ENCODE data around the gene TLDC2.
"Not testable (repeated sequence)": the region's sequence is repeated elsewhere in the genome, so short reads cannot be mapped to it uniquely, and the experiment has no call there.

TLDC2 gene

GRCh38 chr20:36875702-36876472, at the start of gene TLDC2:
TSS of gene TLDC2 (plus strand) at chr20:36876138. CDS start at chr20:36876175, 37 bp downstream.
- DNase-seq (ENCODE audit: low spot score) = peak; percentile 97

GRCh38 chr20:36826554-36827244, 49.2 kb upstream of the TLDC2 start:
- no peak for DNase-seq (ENCODE audit: low spot score)

GRCh38 chr20:36827541-36828279, 48.2 kb upstream of the TLDC2 start:
- DNase-seq (ENCODE audit: low spot score) = no peak

GRCh38 chr20:36830791-36831691, 44.9 kb upstream of the TLDC2 start:
- no peak for DNase-seq (ENCODE audit: low spot score)

GRCh38 chr20:36832791-36833190, 43.1 kb upstream of the TLDC2 start:
- no peak for DNase-seq (ENCODE audit: low spot score)

GRCh38 chr20:36833275-36834020, 42.5 kb upstream of the TLDC2 start:
- no peak for DNase-seq (ENCODE audit: low spot score)

- DNase-seq (ENCODE audit: low spot score) = no peak
These were observed 40.9 kb upstream of the TLDC2 start for GRCh38 chr20:36835025-36835424.

GRCh38 chr20:36835453-36836198, 40.3 kb upstream of the TLDC2 start:
- DNase-seq (ENCODE audit: low spot score) = peak; percentile 95

GRCh38 chr20:36836591-36837269, 39.2 kb upstream of the TLDC2 start:
- peak; percentile 81 for DNase-seq (ENCODE audit: low spot score)

GRCh38 chr20:36838376-36838775, 37.6 kb upstream of the TLDC2 start:
- DNase-seq (ENCODE audit: low spot score) = not testable (repeated sequence)

- DNase-seq (ENCODE audit: low spot score) = no peak
These were observed 36.8 kb upstream of the TLDC2 start for GRCh38 chr20:36839150-36839549.

GRCh38 chr20:36841030-36841429, 34.9 kb upstream of the TLDC2 start:
- not testable (repeated sequence) for DNase-seq (ENCODE audit: low spot score)

GRCh38 chr20:36845288-36845971, 30.5 kb upstream of the TLDC2 start:
- no peak for DNase-seq (ENCODE audit: low spot score)

- DNase-seq (ENCODE audit: low spot score) = no peak
These were observed 28.8 kb upstream of the TLDC2 start for GRCh38 chr20:36847009-36847709.

GRCh38 chr20:36847710-36848040, 28.3 kb upstream of the TLDC2 start:
- DNase-seq (ENCODE audit: low spot score) = no peak

GRCh38 chr20:36848078-36848660, 27.8 kb upstream of the TLDC2 start:
- DNase-seq (ENCODE audit: low spot score) = no peak

- DNase-seq (ENCODE audit: low spot score) = no peak
These were observed 27.3 kb upstream of the TLDC2 start for GRCh38 chr20:36848677-36849076.

Data from SW480 (cell line).